Endothelial cell of umbilical vein (primary cell): ENCODE measurements around the gene DGKH. TPM values are rescaled to one million over a fixed set of nuclear protein-coding genes. Genes with fewer than 3 reads are reported as not detected.

Experiments
- BruUV-seq: library from RNA; stranded (reverse); fragments of 400-500 nt; replicated peaks from 2 replicates; lab custom pipeline; 2021; lab: Mats Ljungman, UMichigan
- CTCF ChIA-PET: fragments of 300-600, 350-600 bp; sonication (Branson Sonifier 250); formaldehyde crosslinking; loops from one replicate; lab custom pipeline; 2021; ENCODE audit warnings: antibody characterized with exemption, inconsistent platforms; lab: Charles Lee
- POLR2A ChIA-PET: fragments of 300-600, 350-600 bp; sonication (Branson Sonifier 250); formaldehyde crosslinking; loops from one replicate; lab custom pipeline; 2021; ENCODE audit warnings: antibody characterized with exemption, inconsistent platforms; lab: Charles Lee
- DNase-seq: peaks from one replicate; pipeline ENCODE4 v3.0.0-alpha.2; 2011; ENCODE audit warnings: low read depth, low spot score
- FAIRE-seq: peaks from 2 replicates; lab custom pipeline; 2011; peaks lifted over from hg19 to GRCh38; lab: Jason Lieb, UNC
- H2AFZ ChIP-seq: 2 replicates; pipeline ENCODE4 v1.6.0; 2012; ENCODE audit warnings: low read depth, low read length, control low read depth, inconsistent platforms
- H3K27ac ChIP-seq: 2 replicates; pipeline ENCODE4 v1.5.1; 2011; ENCODE audit warnings: low read depth, mild to moderate bottlenecking, control low read depth, low read length, moderate library complexity; ENCODE audit not compliant: insufficient read depth
- H3K27me3 ChIP-seq, 2 experiments: 2 replicates each; pipeline versions ENCODE4 v1.6.0 to v1.6.1; 2011; ENCODE audit warnings: low read length in 2 of 2, mixed read lengths in 1 of 2; ENCODE audit not compliant: control insufficient read depth in 2 of 2, insufficient read depth in 2 of 2
- H3K36me3 ChIP-seq, 2 experiments: 2 replicates in 1 of 2; 3 replicates in 1 of 2; pipeline ENCODE4 v1.5.1; 2011; ENCODE audit warnings: low read length in 2 of 2, mild to moderate bottlenecking in 1 of 2, moderate library complexity in 1 of 2; ENCODE audit not compliant: control insufficient read depth in 2 of 2, insufficient read depth in 2 of 2; ENCODE audit errors: extremely low read depth in 1 of 2
- H3K4me1 ChIP-seq: 3 replicates; pipeline ENCODE4 v1.5.1; 2011; ENCODE audit warnings: mild to moderate bottlenecking, low read length; ENCODE audit not compliant: control insufficient read depth, insufficient read depth; ENCODE audit errors: extremely low read depth
- H3K4me2 ChIP-seq: 2 replicates; pipeline ENCODE4 v1.6.1; 2011; ENCODE audit warnings: low read length, control low read depth, mixed read lengths; ENCODE audit not compliant: insufficient read depth
- H3K4me3 ChIP-seq, 3 experiments: fragments of 200-600 bp in 1 of 3; sonication (generic), shearing (Covaris generic) in 1 of 3; replicated peaks in 1 of 3; 2 replicates each; pipeline ENCODE4 v1.5.1; 2011 to 2016; ENCODE audit warnings: control low read depth in 3 of 3, low read length in 3 of 3, mild to moderate bottlenecking in 2 of 3, inconsistent platforms in 1 of 3, low read depth in 1 of 3, moderate library complexity in 1 of 3; ENCODE audit not compliant: insufficient read depth in 1 of 3
- H3K79me2 ChIP-seq: 2 replicates; pipeline ENCODE4 v1.6.0; 2012; ENCODE audit warnings: low read length, inconsistent platforms; ENCODE audit not compliant: control insufficient read depth, insufficient read depth
- H3K9ac ChIP-seq: replicated peaks from 2 replicates; pipeline ENCODE3; 2011; ENCODE audit warnings: low read length, control low read depth; ENCODE audit not compliant: insufficient read depth; ENCODE audit errors: extremely low read depth
- H3K9me1 ChIP-seq: replicated peaks from 3 replicates; pipeline ENCODE4 v1.6.0; 2011; ENCODE audit warnings: mild to moderate bottlenecking, low read length; ENCODE audit not compliant: control insufficient read depth, insufficient read depth; ENCODE audit errors: extremely low read depth
- H3K9me3 ChIP-seq: replicated peaks from 2 replicates; pipeline ENCODE4 v1.5.1; 2012; ENCODE audit warnings: low read length, inconsistent platforms; ENCODE audit not compliant: control insufficient read depth, insufficient read depth
- H4K20me1 ChIP-seq: replicated peaks from 2 replicates; pipeline ENCODE3; 2011; ENCODE audit warnings: mild to moderate bottlenecking, low read length; ENCODE audit not compliant: control insufficient read depth, insufficient read depth; ENCODE audit errors: extremely low read depth
- EZH2 ChIP-seq: IDR thresholded peaks from 2 replicates; pipeline ENCODE4 v1.6.1; 2012; ENCODE audit warnings: borderline replicate concordance, low read depth, mild to moderate bottlenecking, moderate library complexity, low read length, inconsistent platforms; ENCODE audit not compliant: severe bottlenecking
- FOS ChIP-seq: IDR thresholded peaks from 2 replicates; pipeline ENCODE4 v1.6.1; 2011; ENCODE audit warnings: mild to moderate bottlenecking, low read length, moderate library complexity, borderline replicate concordance; ENCODE audit not compliant: insufficient read depth
- GATA2 ChIP-seq: IDR thresholded peaks from 2 replicates; pipeline ENCODE4 v1.7.0; 2011; ENCODE audit warnings: low read depth, mild to moderate bottlenecking, moderate library complexity, mixed read lengths, low read length; ENCODE audit not compliant: insufficient read length, insufficient read depth
- JUN ChIP-seq: IDR thresholded peaks from 2 replicates; pipeline ENCODE4 v1.6.1; 2011; ENCODE audit warnings: borderline replicate concordance, low read depth; ENCODE audit not compliant: insufficient read length, insufficient read depth
- MYC ChIP-seq: IDR thresholded peaks from one replicate; pipeline ENCODE4 v1.6.1; 2011; ENCODE audit warnings: mild to moderate bottlenecking, low read depth, low read length
- POLR2A ChIP-seq: IDR thresholded peaks from 2 replicates; pipeline ENCODE4 v1.6.1; 2012; ENCODE audit warnings: low read depth, mild to moderate bottlenecking, control low read depth, low read length
- POLR2AphosphoS5 ChIP-seq: IDR thresholded peaks from 2 replicates; pipeline ENCODE4 v1.6.1; 2012; ENCODE audit warnings: low read depth, mild to moderate bottlenecking, control low read depth, low read length, moderate library complexity; ENCODE audit not compliant: insufficient read depth
- dilution Hi-C: fragments of 300-500 bp; cut with MboI; formaldehyde crosslinking; loops from one replicate; pipeline ENCODE4 v1.15.0; 2019; ENCODE audit warnings: low sequenced_read_pairs; ENCODE audit not compliant: extremely low pct_ligation_motif_present
- intact Hi-C: fragments of 100-400 bp; cut with micrococcal nuclease; formaldehyde crosslinking; loops from one replicate; pipeline ENCODE4 v1.10.0; 2022
- polyA plus RNA-seq, 4 experiments: library from polyadenylated mRNA; depleted of rRNA in 3 of 4; stranded (reverse) in 3 of 4; unstranded in 1 of 4; fragments of >200 nt; gene quantifications; 2 replicates each; pipeline versions ENCODE4 v1.2.1 to v1.2.3, GENCODE V29; 2011 to 2012; ENCODE audit warnings: missing spikeins in 1 of 4
- total RNA-seq: library from RNA; stranded (reverse); gene quantifications from 2 replicates; pipeline ENCODE4 v1.2.3, GENCODE V29; 2021
- TF ChIP-seq, protein P1 (sequence below), 2 donors: IDR thresholded peaks; 1 replicate in 1 of 2; 2 replicates in 1 of 2; pipeline ENCODE4 v1.5.1; 2011; ENCODE audit warnings: low read length in 2 of 2, mild to moderate bottlenecking in 2 of 2, moderate library complexity in 2 of 2, control low read depth in 1 of 2, inconsistent platforms in 1 of 2, low read depth in 1 of 2; ENCODE audit not compliant: insufficient read depth in 1 of 2; ENCODE audit errors: extremely low read depth in 1 of 2
- TF ChIP-seq, protein P2 (sequence below): IDR thresholded peaks from 2 replicates; pipeline ENCODE4 v1.6.1; 2011; ENCODE audit not compliant: insufficient read depth, insufficient read length

Gene DGKH
- total and polyA plus RNA-seq, 2 donors (not counting 3 experiments of a cell fraction or from before 2014, with no cell fraction given): 4.1 to 30.1 TPM

DNA sequence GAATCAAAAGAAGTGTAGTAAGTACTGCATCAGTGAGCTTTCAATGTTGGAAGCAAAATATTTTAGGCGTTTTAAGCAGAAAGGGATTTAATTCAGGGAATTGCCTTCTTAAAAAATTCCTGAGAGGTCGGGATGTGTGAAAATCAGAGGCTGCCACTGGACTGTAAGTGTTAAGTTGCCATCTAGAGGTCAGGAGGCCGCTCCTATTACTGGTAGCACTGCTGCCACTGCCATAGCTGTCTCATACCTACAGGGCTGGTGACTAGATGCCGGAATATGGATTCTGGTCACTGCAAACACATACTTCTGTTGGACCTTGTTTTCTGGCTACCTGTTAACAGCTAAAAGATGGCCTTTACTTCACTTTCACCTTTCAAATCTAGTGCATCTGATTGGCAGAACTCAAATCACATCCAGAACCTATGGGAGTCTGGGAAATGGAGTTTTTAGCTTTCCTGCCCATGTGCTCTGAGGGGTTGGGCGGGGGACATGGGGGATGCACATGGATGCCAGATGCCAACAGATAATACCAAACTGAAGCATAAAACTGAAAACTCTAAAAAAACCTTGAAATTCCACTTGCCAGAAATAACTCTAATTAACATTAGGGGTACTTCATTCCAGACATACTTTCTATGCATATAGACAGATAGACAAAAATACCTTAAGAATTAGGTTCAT, 29.8 kb downstream of the DGKH start:
- BruUV-seq: no TSS peak
- peaks cover 7% of the 10 kb centered on the region for H3K4me1 ChIP-seq
- DNase-seq: no peak
- H3K9ac ChIP-seq: no peak overlapping the region
- intact Hi-C loops (no loop called here), dilution Hi-C loops (no loop called here)
- ChIA-PET CTCF (interaction anchor here (0.9 to 1.9 kb wide), 3 partner anchors 9 to 410 kb away, joined by 3 to 6 read pairs (median 4); no protein-coding TSS in a partner anchor), POLR2A (no interaction called here)
- no peak for FAIRE-seq
- H3K79me2 ChIP-seq: peaks cover 15% of the 10 kb centered on the region
- no peaks in the 10 kb centered on the region for H3K27me3 ChIP-seq
- H3K4me2 ChIP-seq: no peak overlapping the region
- H3K9me3 ChIP-seq: no peaks in the 10 kb centered on the region
- H3K27ac ChIP-seq: no peak overlapping the region
- H2AFZ ChIP-seq: no peak overlapping the region
- no peak for TF ChIP-seq POLR2A
- TF ChIP-seq, protein P1, sequence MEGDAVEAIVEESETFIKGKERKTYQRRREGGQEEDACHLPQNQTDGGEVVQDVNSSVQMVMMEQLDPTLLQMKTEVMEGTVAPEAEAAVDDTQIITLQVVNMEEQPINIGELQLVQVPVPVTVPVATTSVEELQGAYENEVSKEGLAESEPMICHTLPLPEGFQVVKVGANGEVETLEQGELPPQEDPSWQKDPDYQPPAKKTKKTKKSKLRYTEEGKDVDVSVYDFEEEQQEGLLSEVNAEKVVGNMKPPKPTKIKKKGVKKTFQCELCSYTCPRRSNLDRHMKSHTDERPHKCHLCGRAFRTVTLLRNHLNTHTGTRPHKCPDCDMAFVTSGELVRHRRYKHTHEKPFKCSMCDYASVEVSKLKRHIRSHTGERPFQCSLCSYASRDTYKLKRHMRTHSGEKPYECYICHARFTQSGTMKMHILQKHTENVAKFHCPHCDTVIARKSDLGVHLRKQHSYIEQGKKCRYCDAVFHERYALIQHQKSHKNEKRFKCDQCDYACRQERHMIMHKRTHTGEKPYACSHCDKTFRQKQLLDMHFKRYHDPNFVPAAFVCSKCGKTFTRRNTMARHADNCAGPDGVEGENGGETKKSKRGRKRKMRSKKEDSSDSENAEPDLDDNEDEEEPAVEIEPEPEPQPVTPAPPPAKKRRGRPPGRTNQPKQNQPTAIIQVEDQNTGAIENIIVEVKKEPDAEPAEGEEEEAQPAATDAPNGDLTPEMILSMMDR (IDR thresholded peaks at IDR 0.05; ENCODE audit: extremely low read depth in 1 of 2, insufficient read depth in 1 of 2, low read depth in 1 of 2, low read length in 2 of 2): no peak
- TF ChIP-seq FOS: no peak
- TF ChIP-seq POLR2AphosphoS5: no peak
- no peak for TF ChIP-seq EZH2
- TF ChIP-seq MYC: no peak
- TF ChIP-seq, protein P2, sequence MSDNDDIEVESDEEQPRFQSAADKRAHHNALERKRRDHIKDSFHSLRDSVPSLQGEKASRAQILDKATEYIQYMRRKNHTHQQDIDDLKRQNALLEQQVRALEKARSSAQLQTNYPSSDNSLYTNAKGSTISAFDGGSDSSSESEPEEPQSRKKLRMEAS: no peak
- no peak for TF ChIP-seq GATA2
- no peak for TF ChIP-seq JUN
- peaks cover 4% of the 10 kb centered on the region for H4K20me1 ChIP-seq
- no peak overlapping the region for H3K4me3 ChIP-seq
- no peaks in the 10 kb centered on the region for H3K9me1 ChIP-seq
- no peaks in the 10 kb centered on the region for H3K36me3 ChIP-seq
